Fibroblast of lung (primary cell): Measurements from ENCODE around the gene RAB19. TPM values are rescaled to one million over a fixed set of nuclear protein-coding genes. Genes with fewer than 3 reads are reported as not detected.

ENCODE experiments used
- DNase-seq, 2 donors: peaks; one replicate each; pipeline versions ENCODE4 v3.0.0 to v3.0.0-alpha.2; 2010; ENCODE audit warnings: low read depth in 2 of 2
- H2AFZ ChIP-seq: 2 replicates; pipeline ENCODE4 v1.5.1; 2012; ENCODE audit warnings: low read length, control low read depth, inconsistent platforms
- H3K27ac ChIP-seq: 2 replicates; pipeline ENCODE4 v1.5.1; 2011; ENCODE audit warnings: low read length, control low read depth; ENCODE audit not compliant: insufficient read depth
- H3K27me3 ChIP-seq: 2 replicates; pipeline ENCODE4 v1.5.1; 2011; ENCODE audit warnings: mild to moderate bottlenecking, low read length; ENCODE audit not compliant: control insufficient read depth, insufficient read depth
- H3K36me3 ChIP-seq: 2 replicates; pipeline ENCODE4 v1.5.1; 2011; ENCODE audit warnings: low read length; ENCODE audit not compliant: control insufficient read depth, insufficient read depth
- H3K4me1 ChIP-seq: 2 replicates; pipeline ENCODE4 v1.5.1; 2011; ENCODE audit warnings: low read length; ENCODE audit not compliant: control insufficient read depth, insufficient read depth; ENCODE audit errors: extremely low read depth
- H3K4me2 ChIP-seq: 2 replicates; pipeline ENCODE4 v1.5.1; 2011; ENCODE audit warnings: low read length, control low read depth; ENCODE audit not compliant: insufficient read depth; ENCODE audit errors: extremely low read depth
- H3K4me3 ChIP-seq, 4 experiments: fragments of 200-600 bp in 1 of 4; sonication (generic) in 1 of 4; replicated peaks in 1 of 4; 2 replicates each; pipeline ENCODE4 v1.5.1; 2011 to 2016; ENCODE audit warnings: low read length in 4 of 4, low read depth in 3 of 4, mild to moderate bottlenecking in 3 of 4, control low read depth in 2 of 4, inconsistent platforms in 1 of 4, mixed read lengths in 1 of 4; ENCODE audit not compliant: insufficient read depth in 1 of 4; ENCODE audit errors: control extremely low read depth in 1 of 4
- H3K79me2 ChIP-seq: 2 replicates; pipeline ENCODE4 v1.5.1; 2012; ENCODE audit warnings: mild to moderate bottlenecking, low read length, inconsistent platforms; ENCODE audit not compliant: control insufficient read depth, insufficient read depth
- H3K9ac ChIP-seq: 2 replicates; pipeline ENCODE4 v1.5.1; 2011; ENCODE audit warnings: mild to moderate bottlenecking, low read length, control low read depth; ENCODE audit not compliant: insufficient read depth
- H3K9me3 ChIP-seq: 2 replicates; pipeline ENCODE4 v1.5.1; 2012; ENCODE audit warnings: low read depth, low read length; ENCODE audit not compliant: control insufficient read depth, insufficient read depth
- H4K20me1 ChIP-seq: 2 replicates; pipeline ENCODE4 v1.5.1; 2011; ENCODE audit warnings: low read length; ENCODE audit not compliant: control insufficient read depth, insufficient read depth; ENCODE audit errors: extremely low read depth
- CTCF ChIP-seq, 2 donors: IDR thresholded peaks in 1 of 2; conservative IDR thresholded peaks in 1 of 2; 1 replicate in 1 of 2; 2 replicates in 1 of 2; pipeline ENCODE4 v1.5.1; 2011 to 2012; ENCODE audit warnings: low read length in 2 of 2, control low read depth in 1 of 2, inconsistent platforms in 1 of 2, low read depth in 1 of 2, mild to moderate bottlenecking in 1 of 2
- EZH2 ChIP-seq: IDR thresholded peaks from 2 replicates; pipeline ENCODE4 v1.5.1; 2012; ENCODE audit warnings: low read length, control low read depth, mild to moderate bottlenecking; ENCODE audit errors: missing control alignments
- polyA minus RNA-seq: library from RNA; depleted of rRNA, polyadenylated mRNA; stranded (reverse); fragments of >200 nt; gene quantifications from 2 replicates; pipeline ENCODE4 v1.2.3, GENCODE V29; 2011; ENCODE audit warnings: low replicate concordance
- polyA plus RNA-seq, 2 donors: library from polyadenylated mRNA; depleted of rRNA in 1 of 2; stranded (reverse) in 1 of 2; unstranded in 1 of 2; fragments of >200 nt; gene quantifications; 2 replicates each; pipeline ENCODE4 v1.2.1, GENCODE V29; 2011 to 2012; ENCODE audit warnings: missing spikeins in 1 of 2
- total RNA-seq: library from RNA; depleted of rRNA; stranded (reverse); fragments of >200 nt; gene quantifications from 2 replicates; pipeline ENCODE4 v1.2.1, GENCODE V29; 2014

RAB19 gene
- not detected in 2 replicates for total RNA-seq
- polyA plus RNA-seq = not detected in 2 replicates
- polyA plus RNA-seq (2012) = not detected in 2 replicates
- not detected in 2 replicates for polyA minus RNA-seq

GRCh38 chr7:140403878-140404564, at the start of gene RAB19:
Gene RAB19 (plus strand): TSS chr7:140404058. CDS start chr7:140407647, 3,589 bp downstream.
- Histone ChIP-seq H3K4me3 (peak within 1 kb of the TSS in 1 of 4 experiments; percentile 49), H3K27me3 (peaks cover 12% of the 10 kb centered on the region), H3K9ac (no peak within 1 kb of the TSS), H3K36me3 (no peaks in the 10 kb centered on the region), H3K27ac (no peak within 1 kb of the TSS), H3K4me1 (no peaks in the 10 kb centered on the region), H3K4me2 (peak within 1 kb of the TSS; percentile 46), H3K79me2 (no peaks in the 10 kb centered on the region), H2AFZ (no peak within 1 kb of the TSS), H4K20me1 (no peaks in the 10 kb centered on the region), H3K9me3 (no peaks in the 10 kb centered on the region)
- TF ChIP-seq CTCF (conservative IDR thresholded peaks at IDR 0.05 in 1 of 2, IDR thresholded peaks at IDR 0.05 in 1 of 2; ENCODE audit: low read depth in 1 of 2, low read length in 2 of 2) (no peak), EZH2 (peak; percentile 75)
- no peak for DNase-seq

GRCh38 chr7:140358024-140358411, 45.8 kb upstream of the RAB19 start:
- TF ChIP-seq CTCF (conservative IDR thresholded peaks at IDR 0.05 in 1 of 2, IDR thresholded peaks at IDR 0.05 in 1 of 2; ENCODE audit: low read depth in 1 of 2, low read length in 2 of 2) (no peak), EZH2 (no peak)
- Histone ChIP-seq H3K9ac (no peak overlapping the region), H3K9me3 (no peaks in the 10 kb centered on the region), H4K20me1 (no peaks in the 10 kb centered on the region), H3K4me2 (no peak overlapping the region), H3K36me3 (no peaks in the 10 kb centered on the region), H3K27ac (no peak overlapping the region), H3K79me2 (no peaks in the 10 kb centered on the region), H3K27me3 (no peaks in the 10 kb centered on the region), H3K4me3 (no peak overlapping the region), H3K4me1 (no peaks in the 10 kb centered on the region), H2AFZ (no peak overlapping the region)
- no peak for DNase-seq

GRCh38 chr7:140358412-140359051, 45.3 kb upstream of the RAB19 start:
- H3K79me2 ChIP-seq = no peaks in the 10 kb centered on the region
- H3K27ac ChIP-seq = no peak overlapping the region
- no peaks in the 10 kb centered on the region for H3K36me3 ChIP-seq
- H3K9ac ChIP-seq = no peak overlapping the region
- H3K27me3 ChIP-seq = no peaks in the 10 kb centered on the region
- TF ChIP-seq CTCF (conservative IDR thresholded peaks at IDR 0.05 in 1 of 2, IDR thresholded peaks at IDR 0.05 in 1 of 2; ENCODE audit: low read depth in 1 of 2, low read length in 2 of 2) (no peak), EZH2 (no peak)
- H2AFZ ChIP-seq = no peak overlapping the region
- H3K9me3 ChIP-seq = no peaks in the 10 kb centered on the region
- no peaks in the 10 kb centered on the region for H4K20me1 ChIP-seq
- H3K4me2 ChIP-seq = no peak overlapping the region
- no peak for DNase-seq
- no peaks in the 10 kb centered on the region for H3K4me1 ChIP-seq
- no peak overlapping the region for H3K4me3 ChIP-seq
